Measurements from ENCODE around the gene BORA. TPM values are rescaled to one million over a fixed set of nuclear protein-coding genes. Genes with fewer than 3 reads are reported as not detected.

The BORA gene
- total and polyA plus RNA-seq, 4 donors = 0.71 to 11.3 (median 1.4) TPM

DNA sequence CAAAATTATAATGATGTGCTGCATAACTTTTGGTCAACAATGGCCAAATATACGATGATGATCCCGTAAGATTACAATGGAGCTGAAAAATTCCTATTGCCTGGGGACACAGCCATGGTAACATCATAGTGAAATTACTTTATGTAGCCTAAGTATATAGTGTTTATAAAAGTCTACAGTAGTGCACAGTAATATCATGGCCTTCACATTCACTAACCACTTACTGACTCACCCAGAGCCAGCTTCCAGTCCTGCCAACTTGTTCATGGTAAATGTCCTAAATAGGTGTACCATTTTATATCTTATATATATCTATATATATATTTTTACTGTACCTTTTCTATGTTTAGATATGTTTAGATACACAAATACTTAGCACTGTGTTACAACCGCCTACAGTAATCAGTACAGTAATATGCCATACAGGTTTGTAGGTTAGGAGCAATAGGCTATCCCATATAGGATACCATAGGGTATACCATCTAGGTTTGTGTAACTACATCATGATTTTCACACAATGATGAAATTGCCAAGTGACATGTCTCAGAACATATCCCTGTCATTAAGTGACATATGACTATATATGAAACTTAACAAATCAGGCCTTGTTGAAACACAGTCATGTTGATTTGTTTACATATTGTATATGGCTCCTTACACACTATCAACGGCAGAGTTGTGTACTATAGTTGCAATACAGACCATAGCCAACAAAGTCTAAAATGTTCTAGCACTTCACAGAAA lies 30.2 kb downstream of the BORA start:
- Histone ChIP-seq H3K36me3 (ENCODE audit: control insufficient read depth in 4 of 4, insufficient read depth in 3 of 4, low read depth in 1 of 4, low read length in 3 of 4) (peaks cover 21 to 78% (median 65%) of the 10 kb centered on the region in 4 donors), H3K9me3 (ENCODE audit: control insufficient read depth in 4 of 4, low read length in 3 of 4) (no peaks in the 10 kb centered on the region), H3K4me1 (ENCODE audit: control insufficient read depth in 4 of 4, insufficient read depth in 4 of 4, low read length in 3 of 4) (no peaks in the 10 kb centered on the region), H3K9ac (ENCODE audit: low read depth in 1 of 2, low read length in 2 of 2) (no peak overlapping the region), H3K4me3 (ENCODE audit: low read depth in 1 of 3, low read length in 3 of 3) (no peak overlapping the region), H3K27me3 (ENCODE audit: control insufficient read depth in 4 of 4, insufficient read depth in 4 of 4, low read length in 3 of 4) (no peaks in the 10 kb centered on the region), H3K27ac (ENCODE audit: low read depth in 1 of 2, low read length in 2 of 2) (no peak overlapping the region)
- DNase-seq (ENCODE audit: low spot score) = no peak
- WGBS = 72% methylated on average over 4 of the region's 4 CpGs
- no peak for TF ChIP-seq ATF3 (IDR thresholded peaks at IDR 0.05)
- TF ChIP-seq RAD21 (IDR thresholded peaks at IDR 0.05) = no peak
- no peak for TF ChIP-seq MAX (IDR thresholded peaks at IDR 0.05)
- TF ChIP-seq HNF4A (conservative IDR thresholded peaks at IDR 0.05) = no peak

GRCh38 chr13:72760189-72760588 lies 32.5 kb downstream of the BORA start:
- TF ChIP-seq, protein P1, sequence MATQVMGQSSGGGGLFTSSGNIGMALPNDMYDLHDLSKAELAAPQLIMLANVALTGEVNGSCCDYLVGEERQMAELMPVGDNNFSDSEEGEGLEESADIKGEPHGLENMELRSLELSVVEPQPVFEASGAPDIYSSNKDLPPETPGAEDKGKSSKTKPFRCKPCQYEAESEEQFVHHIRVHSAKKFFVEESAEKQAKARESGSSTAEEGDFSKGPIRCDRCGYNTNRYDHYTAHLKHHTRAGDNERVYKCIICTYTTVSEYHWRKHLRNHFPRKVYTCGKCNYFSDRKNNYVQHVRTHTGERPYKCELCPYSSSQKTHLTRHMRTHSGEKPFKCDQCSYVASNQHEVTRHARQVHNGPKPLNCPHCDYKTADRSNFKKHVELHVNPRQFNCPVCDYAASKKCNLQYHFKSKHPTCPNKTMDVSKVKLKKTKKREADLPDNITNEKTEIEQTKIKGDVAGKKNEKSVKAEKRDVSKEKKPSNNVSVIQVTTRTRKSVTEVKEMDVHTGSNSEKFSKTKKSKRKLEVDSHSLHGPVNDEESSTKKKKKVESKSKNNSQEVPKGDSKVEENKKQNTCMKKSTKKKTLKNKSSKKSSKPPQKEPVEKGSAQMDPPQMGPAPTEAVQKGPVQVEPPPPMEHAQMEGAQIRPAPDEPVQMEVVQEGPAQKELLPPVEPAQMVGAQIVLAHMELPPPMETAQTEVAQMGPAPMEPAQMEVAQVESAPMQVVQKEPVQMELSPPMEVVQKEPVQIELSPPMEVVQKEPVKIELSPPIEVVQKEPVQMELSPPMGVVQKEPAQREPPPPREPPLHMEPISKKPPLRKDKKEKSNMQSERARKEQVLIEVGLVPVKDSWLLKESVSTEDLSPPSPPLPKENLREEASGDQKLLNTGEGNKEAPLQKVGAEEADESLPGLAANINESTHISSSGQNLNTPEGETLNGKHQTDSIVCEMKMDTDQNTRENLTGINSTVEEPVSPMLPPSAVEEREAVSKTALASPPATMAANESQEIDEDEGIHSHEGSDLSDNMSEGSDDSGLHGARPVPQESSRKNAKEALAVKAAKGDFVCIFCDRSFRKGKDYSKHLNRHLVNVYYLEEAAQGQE (IDR thresholded peaks at IDR 0.05) = no peak
- no peak for TF ChIP-seq JUND (IDR thresholded peaks at IDR 0.05)
- TF ChIP-seq MAX (IDR thresholded peaks at IDR 0.05) = no peak
- no peak for TF ChIP-seq TAF1 (conservative IDR thresholded peaks at IDR 0.05)
- no peak for TF ChIP-seq EGR1 (IDR thresholded peaks at IDR 0.05; ENCODE audit: low read depth in 2 of 2)
- no peak for TF ChIP-seq ATF3 (IDR thresholded peaks at IDR 0.05)
- 87% methylated on average over 3 of the region's 3 CpGs for WGBS
- no peak for DNase-seq (ENCODE audit: low spot score)
- no peak overlapping the region for H3K4me3 ChIP-seq (ENCODE audit: low read depth in 1 of 3, low read length in 3 of 3)
- H3K4me1 ChIP-seq (ENCODE audit: control insufficient read depth in 4 of 4, insufficient read depth in 4 of 4, low read length in 3 of 4) = no peaks in the 10 kb centered on the region
- no peaks in the 10 kb centered on the region for H3K9me3 ChIP-seq (ENCODE audit: control insufficient read depth in 4 of 4, low read length in 3 of 4)
- no peak overlapping the region for H3K27ac ChIP-seq (ENCODE audit: low read depth in 1 of 2, low read length in 2 of 2)
- H3K27me3 ChIP-seq (ENCODE audit: control insufficient read depth in 4 of 4, insufficient read depth in 4 of 4, low read length in 3 of 4) = no peaks in the 10 kb centered on the region
- H3K36me3 ChIP-seq (ENCODE audit: control insufficient read depth in 4 of 4, insufficient read depth in 3 of 4, low read depth in 1 of 4, low read length in 3 of 4) = peaks cover 17 to 88% (median 75%) of the 10 kb centered on the region in 4 donors
- H3K9ac ChIP-seq (ENCODE audit: low read depth in 1 of 2, low read length in 2 of 2) = no peak overlapping the region

DNA sequence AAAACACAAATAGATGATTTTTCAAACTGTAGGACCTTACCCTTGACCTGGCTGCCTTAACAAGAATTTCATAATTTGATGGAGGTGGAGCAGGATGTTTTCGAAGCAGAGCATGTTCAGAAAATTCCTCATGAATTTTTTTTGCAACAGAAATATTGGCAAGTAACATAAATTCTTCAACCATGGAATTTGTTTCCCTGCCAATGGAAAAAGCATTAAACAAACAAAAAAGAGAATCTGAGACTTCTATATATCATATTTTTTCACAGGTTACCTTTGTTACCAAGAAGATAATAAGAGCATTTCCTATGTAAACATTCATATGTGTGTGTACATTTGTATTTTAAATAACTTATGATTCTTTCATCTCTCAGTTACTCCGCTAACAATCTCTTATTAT lies 35.7 kb downstream of the BORA start:
- Histone ChIP-seq H3K36me3 (ENCODE audit: control insufficient read depth in 4 of 4, insufficient read depth in 3 of 4, low read depth in 1 of 4, low read length in 3 of 4) (peaks cover 8 to 98% (median 88%) of the 10 kb centered on the region in 4 donors), H3K4me1 (ENCODE audit: control insufficient read depth in 4 of 4, insufficient read depth in 4 of 4, low read length in 3 of 4) (no peaks in the 10 kb centered on the region), H3K27ac (ENCODE audit: low read depth in 1 of 2, low read length in 2 of 2) (no peak overlapping the region), H3K9ac (ENCODE audit: low read depth in 1 of 2, low read length in 2 of 2) (no peak overlapping the region), H3K9me3 (ENCODE audit: control insufficient read depth in 4 of 4, low read length in 3 of 4) (no peaks in the 10 kb centered on the region), H3K4me3 (ENCODE audit: low read depth in 1 of 3, low read length in 3 of 3) (no peak overlapping the region), H3K27me3 (ENCODE audit: control insufficient read depth in 4 of 4, insufficient read depth in 4 of 4, low read length in 3 of 4) (no peaks in the 10 kb centered on the region)
- DNase-seq (ENCODE audit: low spot score) = no peak
- 88% methylated on average over 2 of the region's 2 CpGs for WGBS
- TF ChIP-seq RAD21 (IDR thresholded peaks at IDR 0.05) (no peak), SP1 (IDR thresholded peaks at IDR 0.05) (no peak), FOXA2 (IDR thresholded peaks at IDR 0.05) (no peak), EGR1 (IDR thresholded peaks at IDR 0.05; ENCODE audit: low read depth in 2 of 2) (no peak), YY1 (IDR thresholded peaks at IDR 0.05) (no peak), NR2F2 (IDR thresholded peaks at IDR 0.05) (no peak), MAX (IDR thresholded peaks at IDR 0.05) (no peak), HNF4G (IDR thresholded peaks at IDR 0.05) (no peak), HNF4A (conservative IDR thresholded peaks at IDR 0.05) (no peak), ZBTB33 (IDR thresholded peaks at IDR 0.05) (no peak), TAF1 (conservative IDR thresholded peaks at IDR 0.05) (no peak), ATF3 (IDR thresholded peaks at IDR 0.05) (no peak), FOXA1 (IDR thresholded peaks at IDR 0.05) (no peak), RXRA (IDR thresholded peaks at IDR 0.05) (no peak)
